Brain pericyte (primary cell): ENCODE measurements around the gene USP32.
"Not testable (repeated sequence)": the region's sequence is repeated elsewhere in the genome, so short reads cannot be mapped to it uniquely, and the experiment has no call there.

ENCODE experiments used
- DNase-seq: peaks from one replicate; pipeline ENCODE4 v3.0.0-alpha.2; 2012; ENCODE audit warnings: low read depth, low spot score

The USP32 gene, protein sequence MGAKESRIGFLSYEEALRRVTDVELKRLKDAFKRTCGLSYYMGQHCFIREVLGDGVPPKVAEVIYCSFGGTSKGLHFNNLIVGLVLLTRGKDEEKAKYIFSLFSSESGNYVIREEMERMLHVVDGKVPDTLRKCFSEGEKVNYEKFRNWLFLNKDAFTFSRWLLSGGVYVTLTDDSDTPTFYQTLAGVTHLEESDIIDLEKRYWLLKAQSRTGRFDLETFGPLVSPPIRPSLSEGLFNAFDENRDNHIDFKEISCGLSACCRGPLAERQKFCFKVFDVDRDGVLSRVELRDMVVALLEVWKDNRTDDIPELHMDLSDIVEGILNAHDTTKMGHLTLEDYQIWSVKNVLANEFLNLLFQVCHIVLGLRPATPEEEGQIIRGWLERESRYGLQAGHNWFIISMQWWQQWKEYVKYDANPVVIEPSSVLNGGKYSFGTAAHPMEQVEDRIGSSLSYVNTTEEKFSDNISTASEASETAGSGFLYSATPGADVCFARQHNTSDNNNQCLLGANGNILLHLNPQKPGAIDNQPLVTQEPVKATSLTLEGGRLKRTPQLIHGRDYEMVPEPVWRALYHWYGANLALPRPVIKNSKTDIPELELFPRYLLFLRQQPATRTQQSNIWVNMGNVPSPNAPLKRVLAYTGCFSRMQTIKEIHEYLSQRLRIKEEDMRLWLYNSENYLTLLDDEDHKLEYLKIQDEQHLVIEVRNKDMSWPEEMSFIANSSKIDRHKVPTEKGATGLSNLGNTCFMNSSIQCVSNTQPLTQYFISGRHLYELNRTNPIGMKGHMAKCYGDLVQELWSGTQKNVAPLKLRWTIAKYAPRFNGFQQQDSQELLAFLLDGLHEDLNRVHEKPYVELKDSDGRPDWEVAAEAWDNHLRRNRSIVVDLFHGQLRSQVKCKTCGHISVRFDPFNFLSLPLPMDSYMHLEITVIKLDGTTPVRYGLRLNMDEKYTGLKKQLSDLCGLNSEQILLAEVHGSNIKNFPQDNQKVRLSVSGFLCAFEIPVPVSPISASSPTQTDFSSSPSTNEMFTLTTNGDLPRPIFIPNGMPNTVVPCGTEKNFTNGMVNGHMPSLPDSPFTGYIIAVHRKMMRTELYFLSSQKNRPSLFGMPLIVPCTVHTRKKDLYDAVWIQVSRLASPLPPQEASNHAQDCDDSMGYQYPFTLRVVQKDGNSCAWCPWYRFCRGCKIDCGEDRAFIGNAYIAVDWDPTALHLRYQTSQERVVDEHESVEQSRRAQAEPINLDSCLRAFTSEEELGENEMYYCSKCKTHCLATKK (N-terminal part only)

DNA sequence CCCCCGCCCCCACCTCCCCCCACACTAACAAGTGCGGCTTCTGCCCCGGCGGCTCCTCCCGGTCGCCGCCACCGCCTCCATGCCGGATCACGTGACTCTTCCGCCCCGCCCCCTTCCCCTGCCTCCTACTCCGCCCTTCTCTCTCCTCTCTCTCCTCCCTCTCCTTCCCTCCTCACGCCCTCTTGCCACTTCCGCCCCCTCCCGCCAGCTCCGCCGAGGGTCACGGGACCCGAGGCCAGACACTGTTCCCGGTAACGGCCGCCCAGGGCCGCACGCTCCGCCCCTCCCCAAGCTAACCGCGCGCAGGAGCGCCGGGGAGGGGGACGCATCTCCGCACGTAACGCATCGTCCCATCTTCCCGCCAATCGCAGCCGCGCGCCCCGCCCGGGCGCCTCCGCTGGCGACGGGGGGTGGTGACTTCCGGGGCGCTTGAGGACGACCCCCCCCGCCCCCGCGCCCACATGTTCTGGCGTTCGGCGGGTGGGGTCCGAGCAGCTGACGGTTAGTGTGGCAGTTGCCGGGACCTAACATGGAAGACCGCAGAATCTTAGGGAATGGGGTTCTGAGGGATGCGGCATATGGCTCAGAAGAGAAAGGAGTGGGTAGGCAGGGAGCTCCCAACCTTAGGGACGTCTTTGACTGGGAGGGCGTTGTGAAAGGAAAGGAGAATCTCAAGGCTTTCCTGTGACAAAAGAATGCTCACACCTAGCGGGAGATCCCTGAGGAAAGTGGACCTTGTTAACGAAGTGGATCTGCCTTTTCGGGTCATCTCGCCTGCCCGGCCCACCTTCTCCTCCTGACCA lies at the start of gene USP32:
Gene USP32 (minus strand): TSS at position 92 of the 803 bp plus-strand sequence. CDS start 194 bp downstream, outside the sequence.
- DNase-seq, result peak; percentile 98

GRCh38 chr17:60439501-60439900 lies 47.6 kb upstream of the USP32 start:
- DNase-seq, result no peak

DNA sequence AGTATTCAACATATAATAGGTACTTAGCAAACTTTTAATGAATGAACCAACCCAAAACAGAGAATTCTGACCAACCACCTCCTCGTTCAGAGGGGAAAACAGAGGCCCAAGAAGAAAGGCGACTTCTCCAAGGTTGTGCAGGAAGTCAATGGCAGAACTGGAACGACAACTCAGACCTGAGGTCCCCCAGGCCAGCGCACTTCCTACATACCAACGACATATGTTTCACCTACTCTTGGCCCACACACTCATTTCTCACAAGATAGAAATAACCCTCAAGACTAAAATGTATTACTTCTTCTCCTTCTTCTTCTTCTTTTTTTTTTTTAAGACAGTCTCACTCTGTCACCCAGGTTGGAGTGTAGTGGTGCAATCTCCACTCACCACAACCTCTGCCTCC lies 44.7 kb upstream of the USP32 start:
- no peak for DNase-seq

DNA sequence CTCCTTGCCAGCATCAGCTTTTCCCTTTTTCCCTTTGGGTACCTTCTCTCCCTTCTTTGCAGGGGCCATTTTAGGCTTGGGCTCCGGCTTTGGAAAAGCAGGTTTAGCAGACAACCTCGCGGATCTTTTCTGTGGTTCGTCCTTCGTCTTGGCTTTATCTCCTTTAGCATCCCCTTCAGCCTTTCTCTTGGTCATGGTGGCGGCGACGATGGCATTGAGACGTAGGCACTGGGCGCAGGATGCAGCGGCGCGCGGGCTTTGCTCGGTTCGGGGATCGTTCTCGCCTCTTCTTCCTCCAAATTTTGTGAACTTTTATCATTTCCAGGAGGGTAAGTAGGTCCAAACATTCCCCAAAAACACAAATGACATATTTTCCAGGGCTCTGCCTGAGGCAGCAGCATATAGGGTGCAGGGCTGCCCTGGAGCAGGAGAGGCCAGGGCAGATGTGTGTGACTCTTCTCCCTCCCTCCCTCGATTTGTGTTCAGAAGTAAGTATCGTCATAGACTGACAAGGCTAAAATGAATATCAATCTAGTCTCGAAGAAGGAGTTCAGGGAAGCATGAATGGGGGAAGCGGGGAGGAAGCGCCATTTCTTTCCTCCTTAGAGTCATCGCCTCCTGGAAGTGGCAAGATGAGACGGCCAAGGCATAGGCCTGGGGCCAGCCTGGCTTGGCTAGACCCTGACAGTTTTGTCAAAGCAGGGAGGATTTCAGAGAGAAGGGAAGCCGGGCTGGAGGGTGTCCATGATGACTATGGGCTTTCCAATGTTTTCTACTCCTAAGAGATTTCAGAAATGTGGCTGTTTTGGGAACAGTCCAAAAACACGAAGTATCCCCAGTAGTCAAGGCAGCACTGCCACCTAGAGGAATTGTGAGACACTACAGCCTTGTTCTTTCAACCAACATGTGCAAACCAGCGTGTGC lies 43.6 kb upstream of the USP32 start:
- DNase-seq, result peak; percentile 59

DNA sequence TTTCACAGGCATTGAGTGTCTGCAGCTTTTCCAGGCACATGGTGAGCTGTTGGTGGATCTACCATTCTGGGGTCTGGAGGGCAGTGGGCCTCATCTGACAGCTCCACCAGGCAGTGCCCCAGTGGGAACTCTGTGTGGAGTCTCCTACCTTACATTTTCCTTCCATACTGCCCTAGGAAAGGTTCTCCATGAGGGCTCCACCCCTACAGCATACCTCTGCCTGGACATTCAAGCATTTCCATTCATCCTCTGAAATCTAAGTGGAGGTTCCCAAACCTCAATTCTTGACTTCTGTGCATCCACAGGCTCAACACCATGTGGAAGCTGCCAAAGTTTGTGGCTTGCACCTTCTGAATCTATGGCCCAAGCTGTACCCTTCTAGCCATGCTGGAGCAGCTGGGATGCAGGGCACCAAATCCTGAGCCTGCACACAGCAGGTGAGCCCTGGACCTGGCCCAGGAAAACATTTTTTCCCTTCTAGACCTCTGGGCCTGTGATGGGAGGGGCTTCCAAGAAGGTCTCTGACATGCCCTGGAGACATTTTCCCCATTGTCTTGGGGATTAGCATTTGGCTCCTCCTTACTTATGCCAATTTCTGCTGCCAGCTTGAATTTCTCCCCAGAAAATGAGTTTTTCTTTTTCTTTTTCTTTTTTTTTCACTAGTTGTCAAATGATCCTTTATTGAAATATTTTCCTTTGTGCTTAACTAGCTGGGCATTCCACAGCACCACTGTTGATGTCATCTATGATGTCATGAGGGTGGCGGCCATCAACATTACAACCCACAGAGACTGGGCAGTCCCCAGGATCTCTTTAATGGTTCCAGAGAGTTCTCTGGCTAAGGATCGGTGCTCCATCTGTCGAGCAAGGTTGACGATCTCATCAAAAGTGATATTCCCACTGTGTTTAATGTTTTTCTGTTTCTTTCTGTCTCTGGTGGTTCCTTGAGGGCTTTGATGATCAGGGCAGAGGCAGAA lies 41.4 kb upstream of the USP32 start:
- not testable (repeated sequence) for DNase-seq

GRCh38 chr17:60430561-60430960 lies 38.6 kb upstream of the USP32 start:
- not testable (repeated sequence) for DNase-seq

- not testable (repeated sequence) for DNase-seq
These were observed 36.6 kb upstream of the USP32 start for GRCh38 chr17:60428491-60428890.

GRCh38 chr17:60426596-60426995 lies 34.7 kb upstream of the USP32 start:
- no peak for DNase-seq

DNA sequence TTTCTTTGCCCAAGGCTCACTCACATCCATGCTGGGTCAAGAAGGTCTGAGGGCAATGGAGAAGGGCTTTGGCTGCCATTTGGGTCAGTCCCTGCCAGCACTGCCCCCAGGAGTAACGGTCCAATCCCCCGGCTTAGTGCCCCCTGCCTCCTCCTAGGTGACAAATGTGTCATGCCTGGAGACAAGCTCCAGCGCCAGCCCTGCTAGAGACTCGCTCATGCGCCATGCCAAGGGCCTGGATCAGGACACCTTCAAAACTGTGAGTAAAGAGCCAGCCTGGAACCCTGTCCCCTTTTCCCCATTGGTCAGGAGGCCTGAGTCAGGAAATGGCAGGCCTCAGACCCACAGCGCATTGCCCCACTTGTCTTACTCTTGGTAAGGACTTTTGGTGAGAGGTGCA lies 33.7 kb upstream of the USP32 start:
- DNase-seq, result no peak

DNA sequence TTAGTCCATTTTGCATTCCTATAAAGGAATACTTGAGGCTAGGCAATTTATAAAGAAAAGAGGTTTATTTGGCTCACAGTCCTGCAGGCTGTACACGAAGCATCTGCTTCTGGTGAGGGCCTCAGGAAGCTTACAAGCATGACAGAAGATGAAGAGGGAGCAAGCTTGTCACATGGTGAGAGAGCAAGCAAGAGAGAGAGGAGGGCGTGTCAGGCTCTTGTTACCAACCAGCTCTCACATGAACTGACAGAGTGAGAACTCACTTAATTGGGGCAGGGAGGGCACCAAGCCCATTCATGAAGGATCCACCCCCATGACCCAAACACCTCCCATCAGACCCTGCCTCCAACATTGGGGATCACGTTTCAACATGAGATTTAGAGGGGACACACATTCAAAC lies 31.9 kb upstream of the USP32 start:
- DNase-seq, result no peak

DNA sequence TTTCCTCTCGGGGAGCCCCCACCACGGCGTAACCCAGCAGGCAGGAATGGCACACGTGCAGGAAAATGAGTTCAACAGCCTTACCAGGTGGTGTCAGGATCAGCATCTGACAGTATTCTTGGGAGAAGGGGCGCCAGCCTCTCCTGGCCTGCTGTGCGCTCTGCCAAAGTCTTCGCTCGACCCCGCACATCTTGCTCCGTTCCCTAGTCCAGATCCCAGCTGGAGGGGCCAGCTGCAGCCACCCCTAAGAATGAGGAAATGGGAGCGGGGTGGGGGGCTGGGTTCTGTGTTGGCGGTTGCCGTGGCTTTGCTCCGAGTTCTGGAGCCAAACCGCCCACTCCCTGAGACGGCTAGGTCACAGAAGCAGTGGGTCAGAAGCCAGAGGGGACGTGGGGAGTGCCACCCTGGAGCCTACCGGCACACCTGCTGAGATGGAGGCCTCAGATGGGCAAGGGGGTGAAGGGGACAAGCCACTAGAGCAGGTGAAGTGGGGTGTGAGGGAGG lies 30.3 kb upstream of the USP32 start, which contains the start of gene CHCT1:
Gene CHCT1 (plus strand): TSS at position 328 of the 504 bp plus-strand sequence. CDS start 104 bp downstream, at position 432.
- DNase-seq, result no peak

- DNase-seq, result no peak
These were observed 29.6 kb upstream of the USP32 start for GRCh38 chr17:60421273-60422161.

DNA sequence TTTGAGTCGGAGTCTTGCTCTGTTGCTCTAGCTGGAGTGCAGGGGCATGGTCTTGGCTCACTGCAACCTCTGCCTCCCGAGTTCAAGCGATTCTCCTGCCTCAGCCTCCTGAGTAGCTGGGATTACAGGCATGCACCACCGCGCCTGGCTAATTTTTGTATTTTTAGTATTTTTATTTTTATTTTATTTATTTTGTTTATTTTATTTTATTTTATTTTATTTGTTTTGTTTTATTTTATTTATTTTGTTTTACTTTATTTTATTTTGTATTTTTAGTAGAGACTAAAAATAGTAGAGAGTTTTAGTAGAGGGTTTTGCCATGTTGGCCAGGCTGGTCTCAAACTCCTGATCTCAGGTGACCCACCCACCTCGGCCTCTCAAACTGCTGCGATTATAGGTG lies 27.9 kb upstream of the USP32 start:
- not testable (repeated sequence) for DNase-seq

DNA sequence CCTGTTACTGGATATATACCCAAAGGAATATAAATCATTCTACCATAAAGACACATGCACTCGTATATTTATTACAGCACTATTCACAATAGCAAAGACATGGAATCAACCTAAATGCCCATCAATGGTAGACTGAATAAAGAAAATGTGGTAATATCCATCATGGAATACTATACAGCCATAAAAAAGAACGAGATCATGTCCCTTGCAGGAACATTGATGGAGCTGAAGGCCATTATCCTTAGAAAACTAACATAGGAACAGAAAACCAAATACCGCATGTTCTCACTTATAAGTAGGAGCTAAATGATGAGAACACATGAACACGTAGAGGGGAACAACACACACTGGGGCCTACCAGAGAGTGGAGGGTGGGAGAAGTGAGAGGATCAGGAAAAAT lies 27.1 kb upstream of the USP32 start:
- DNase-seq, result not testable (repeated sequence)

- no peak for DNase-seq
These were observed 24.5 kb upstream of the USP32 start for GRCh38 chr17:60416368-60416925.

GRCh38 chr17:60415146-60415545 lies 23.2 kb upstream of the USP32 start:
- DNase-seq, result no peak

GRCh38 chr17:60412701-60413100 lies 20.8 kb upstream of the USP32 start:
- no peak for DNase-seq
